H9 (cell line): Measurements from ENCODE around the gene ELP1. TPM values are rescaled to one million over a fixed set of nuclear protein-coding genes. Genes with fewer than 3 reads are reported as not detected.

Experiments used
- DNase-seq: peaks from one replicate; pipeline ENCODE4 v3.0.0-alpha.2; 2017
- H2AFZ ChIP-seq: one replicate; pipeline ENCODE4 v1.6.1; 2013; ENCODE audit warnings: mild to moderate bottlenecking, low read length, control low read depth, moderate library complexity
- H2AK5ac ChIP-seq: 2 replicates; pipeline ENCODE4 v1.6.1; 2013; ENCODE audit warnings: low read length, control low read depth, mixed read lengths; ENCODE audit not compliant: insufficient read length
- H2BK120ac ChIP-seq: one replicate; pipeline ENCODE4 v1.6.1; 2013; ENCODE audit warnings: low read depth, mild to moderate bottlenecking, low read length, control low read depth, inconsistent platforms; ENCODE audit not compliant: poor library complexity, severe bottlenecking
- H2BK12ac ChIP-seq: 2 replicates; pipeline ENCODE4 v1.6.1; 2013; ENCODE audit warnings: low read length, control low read depth, mixed read lengths, low read depth; ENCODE audit not compliant: insufficient read length
- H2BK15ac ChIP-seq: 2 replicates; pipeline ENCODE4 v1.6.1; 2013; ENCODE audit warnings: low read depth, low read length, control low read depth
- H2BK20ac ChIP-seq: one replicate; pipeline ENCODE4 v1.6.1; 2013; ENCODE audit warnings: low read depth, mild to moderate bottlenecking, low read length, control low read depth, inconsistent platforms; ENCODE audit not compliant: poor library complexity, severe bottlenecking
- H2BK5ac ChIP-seq: 2 replicates; pipeline ENCODE4 v1.6.1; 2013; ENCODE audit warnings: low read length, control low read depth, mixed read lengths; ENCODE audit not compliant: insufficient read length
- H3K14ac ChIP-seq: 2 replicates; pipeline ENCODE4 v1.6.1; 2013; ENCODE audit warnings: low read length, control low read depth; ENCODE audit not compliant: insufficient read depth
- H3K18ac ChIP-seq: 2 replicates; pipeline ENCODE4 v1.6.1; 2013; ENCODE audit warnings: low read depth, mild to moderate bottlenecking, mixed read lengths, low read length, control low read depth; ENCODE audit not compliant: insufficient read length
- H3K23ac ChIP-seq: 2 replicates; pipeline ENCODE4 v1.6.1; 2013; ENCODE audit warnings: low read length, control low read depth, mixed read lengths, low read depth; ENCODE audit not compliant: insufficient read length
- H3K23me2 ChIP-seq: 2 replicates; pipeline ENCODE4 v1.6.1; 2013; ENCODE audit warnings: low read depth, mild to moderate bottlenecking, mixed read lengths, low read length, control low read depth; ENCODE audit not compliant: insufficient read length, poor library complexity, severe bottlenecking
- H3K27ac ChIP-seq: 2 replicates; pipeline ENCODE4 v1.5.1; 2013; ENCODE audit warnings: low read length, control low read depth, mixed read lengths, low read depth; ENCODE audit not compliant: insufficient read length
- H3K27me3 ChIP-seq: 2 replicates; pipeline ENCODE4 v1.6.1; 2013; ENCODE audit warnings: low read length, control low read depth, inconsistent platforms; ENCODE audit not compliant: insufficient read depth
- H3K4ac ChIP-seq: 2 replicates; pipeline ENCODE4 v1.6.1; 2013; ENCODE audit warnings: low read depth, mild to moderate bottlenecking, control low read depth, inconsistent platforms, low read length, moderate library complexity
- H3K4me1 ChIP-seq: 2 replicates; pipeline ENCODE4 v1.6.1; 2013; ENCODE audit warnings: low read length, control low read depth, inconsistent platforms; ENCODE audit not compliant: insufficient read depth
- H3K4me2 ChIP-seq: 2 replicates; pipeline ENCODE4 v1.6.1; 2013; ENCODE audit warnings: low read length, control low read depth, mixed read lengths; ENCODE audit not compliant: insufficient read length, insufficient read depth
- H3K56ac ChIP-seq: 2 replicates; pipeline ENCODE4 v1.6.1; 2013; ENCODE audit warnings: low read depth, mild to moderate bottlenecking, mixed read lengths, low read length, control low read depth; ENCODE audit not compliant: insufficient read length
- H3K79me1 ChIP-seq: 2 replicates; pipeline ENCODE4 v1.6.1; 2013; ENCODE audit warnings: low read depth, mild to moderate bottlenecking, moderate library complexity, low read length, control low read depth, inconsistent platforms; ENCODE audit not compliant: insufficient read depth, poor library complexity, severe bottlenecking
- H3K79me2 ChIP-seq: 2 replicates; pipeline ENCODE4 v1.6.1; 2013; ENCODE audit warnings: low read length, control low read depth, inconsistent platforms; ENCODE audit not compliant: insufficient read depth
- H3K9ac ChIP-seq: 2 replicates; pipeline ENCODE4 v1.6.1; 2013; ENCODE audit warnings: low read length, control low read depth, mixed read lengths; ENCODE audit not compliant: insufficient read length; ENCODE audit errors: extremely low read depth
- H3K9me3 ChIP-seq: one replicate; pipeline ENCODE4 v1.6.1; 2013; ENCODE audit warnings: low read depth, low read length, inconsistent platforms; ENCODE audit not compliant: control insufficient read depth
- H3T11ph ChIP-seq: one replicate; pipeline ENCODE4 v1.6.1; 2013; ENCODE audit warnings: mild to moderate bottlenecking, low read length, control low read depth, inconsistent platforms
- H4K20me1 ChIP-seq: one replicate; pipeline ENCODE4 v1.6.1; 2013; ENCODE audit not compliant: control insufficient read depth, insufficient read length, insufficient read depth
- H4K5ac ChIP-seq: 2 replicates; pipeline ENCODE4 v1.6.1; 2013; ENCODE audit warnings: low read depth, mild to moderate bottlenecking, mixed read lengths, low read length, control low read depth; ENCODE audit not compliant: insufficient read length
- H4K8ac ChIP-seq: replicated peaks from 2 replicates; pipeline ENCODE4 v1.6.1; 2013; ENCODE audit warnings: low read length, control low read depth, mixed read lengths, low read depth; ENCODE audit not compliant: insufficient read length
- H4K91ac ChIP-seq: 2 replicates; pipeline ENCODE4 v1.6.1; 2013; ENCODE audit warnings: low read depth, mild to moderate bottlenecking, moderate library complexity, mixed read lengths, low read length, control low read depth; ENCODE audit not compliant: insufficient read length
- H3K27ac Mint-ChIP-seq, 3 experiments: 2 replicates in 2 of 3; 3 replicates in 1 of 3; pipeline ENCODE4 v1.8.0; 2020 to 2021; ENCODE audit warnings: mixed read lengths in 3 of 3, mild to moderate bottlenecking in 1 of 3, moderate library complexity in 1 of 3
- H3K27me3 Mint-ChIP-seq: 2 replicates; pipeline ENCODE4 v1.8.0; 2021; ENCODE audit warnings: low read depth, mild to moderate bottlenecking, moderate library complexity, mixed read lengths
- H3K36me3 Mint-ChIP-seq, 3 experiments: 2 replicates in 2 of 3; 3 replicates in 1 of 3; pipeline ENCODE4 v1.8.0; 2020 to 2021; ENCODE audit warnings: low read depth in 3 of 3, mixed read lengths in 3 of 3; ENCODE audit not compliant: insufficient read depth in 1 of 3
- H3K4me1 Mint-ChIP-seq, 2 experiments: 2 replicates each; pipeline ENCODE4 v1.8.0; 2020; ENCODE audit warnings: mixed read lengths in 2 of 2
- H3K4me3 Mint-ChIP-seq, 2 experiments: 2 replicates in 1 of 2; 3 replicates in 1 of 2; pipeline ENCODE4 v1.8.0; 2020 to 2021; ENCODE audit warnings: mild to moderate bottlenecking in 2 of 2, mixed read lengths in 2 of 2, moderate library complexity in 1 of 2
- H3K9me3 Mint-ChIP-seq, 2 experiments: 2 replicates in 1 of 2; 3 replicates in 1 of 2; pipeline ENCODE4 v1.8.0; 2020; ENCODE audit warnings: mild to moderate bottlenecking in 2 of 2, mixed read lengths in 2 of 2, moderate library complexity in 1 of 2
- WGBS: extraction: QIAGEN DNeasy Blood & Tissue Kit; methylation state at CpG from one replicate; pipeline ENCODE4 v1.1.7; 2013; ENCODE audit warnings: missing lambda C conversion rate, low lambda C conversion rate, mixed read lengths; ENCODE audit not compliant: insufficient read length; ENCODE audit errors: extremely low coverage; 5-methylcytosine and 5-hydroxymethylcytosine counted together
- total RNA-seq: library from RNA; stranded (reverse); gene quantifications from 2 replicates; pipeline ENCODE4 v1.2.1, GENCODE V29; 2021
- TF ChIP-seq, protein P1 (sequence below): fragments of 200-600 bp; sonication (generic); conservative IDR thresholded peaks from 3 replicates; pipeline ENCODE4 v1.8.0; 2021; ENCODE audit warnings: antibody characterized with exemption, mild to moderate bottlenecking

Gene ELP1
- total RNA-seq, 1 experiment from 2014 or later: 38.7 TPM

DNA sequence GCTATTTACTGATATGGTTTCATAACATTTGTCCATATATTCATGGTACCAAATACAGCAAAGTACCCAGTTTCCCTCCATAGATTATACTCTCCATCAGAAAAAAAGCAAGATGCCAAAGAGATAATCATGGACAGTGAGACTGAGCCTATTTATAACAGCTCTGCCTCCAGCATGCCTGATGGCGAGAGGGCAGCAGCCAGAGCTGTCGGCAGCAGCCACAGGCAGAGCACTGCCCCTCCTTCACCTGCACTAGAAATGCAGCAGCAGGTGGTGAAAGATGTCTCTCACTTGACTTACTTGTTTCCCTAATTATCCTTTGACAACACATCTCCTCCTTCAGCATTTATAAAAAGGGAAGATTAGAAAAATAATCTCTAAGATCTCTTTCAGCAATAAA is 47.0 kb upstream of the ELP1 start:
- H2AFZ ChIP-seq: no peak overlapping the region
- no peak overlapping the region for H2BK20ac ChIP-seq
- H3K27ac Mint-ChIP-seq: no peak overlapping the region
- no peak overlapping the region for H3K23ac ChIP-seq
- no peak overlapping the region for H3K27ac ChIP-seq
- H3K4ac ChIP-seq: no peak overlapping the region
- H2BK120ac ChIP-seq: no peak overlapping the region
- no peaks in the 10 kb centered on the region for H3K27me3 ChIP-seq
- DNase-seq: no peak
- H3T11ph ChIP-seq: no peak overlapping the region
- no peak overlapping the region for H2BK12ac ChIP-seq
- no peak overlapping the region for H2BK5ac ChIP-seq
- no peaks in the 10 kb centered on the region for H3K4me1 Mint-ChIP-seq
- no peak overlapping the region for H3K18ac ChIP-seq
- no peak overlapping the region for H3K56ac ChIP-seq
- no peaks in the 10 kb centered on the region for H3K27me3 Mint-ChIP-seq
- H3K79me2 ChIP-seq: no peaks in the 10 kb centered on the region
- no peak overlapping the region for H3K9ac ChIP-seq
- H3K9me3 Mint-ChIP-seq: no peaks in the 10 kb centered on the region
- no peak overlapping the region for H2AK5ac ChIP-seq
- H4K5ac ChIP-seq: no peak overlapping the region
- H4K20me1 ChIP-seq: no peaks in the 10 kb centered on the region
- no peak overlapping the region for H3K4me3 Mint-ChIP-seq
- H4K8ac ChIP-seq: no peak overlapping the region
- no peak overlapping the region for H2BK15ac ChIP-seq
- no CpG with 5 or more reads among the region's 2 CpGs for WGBS
- no peaks in the 10 kb centered on the region for H3K4me1 ChIP-seq
- H3K9me3 ChIP-seq: no peaks in the 10 kb centered on the region
- H3K4me2 ChIP-seq: no peak overlapping the region
- TF ChIP-seq, protein P1, sequence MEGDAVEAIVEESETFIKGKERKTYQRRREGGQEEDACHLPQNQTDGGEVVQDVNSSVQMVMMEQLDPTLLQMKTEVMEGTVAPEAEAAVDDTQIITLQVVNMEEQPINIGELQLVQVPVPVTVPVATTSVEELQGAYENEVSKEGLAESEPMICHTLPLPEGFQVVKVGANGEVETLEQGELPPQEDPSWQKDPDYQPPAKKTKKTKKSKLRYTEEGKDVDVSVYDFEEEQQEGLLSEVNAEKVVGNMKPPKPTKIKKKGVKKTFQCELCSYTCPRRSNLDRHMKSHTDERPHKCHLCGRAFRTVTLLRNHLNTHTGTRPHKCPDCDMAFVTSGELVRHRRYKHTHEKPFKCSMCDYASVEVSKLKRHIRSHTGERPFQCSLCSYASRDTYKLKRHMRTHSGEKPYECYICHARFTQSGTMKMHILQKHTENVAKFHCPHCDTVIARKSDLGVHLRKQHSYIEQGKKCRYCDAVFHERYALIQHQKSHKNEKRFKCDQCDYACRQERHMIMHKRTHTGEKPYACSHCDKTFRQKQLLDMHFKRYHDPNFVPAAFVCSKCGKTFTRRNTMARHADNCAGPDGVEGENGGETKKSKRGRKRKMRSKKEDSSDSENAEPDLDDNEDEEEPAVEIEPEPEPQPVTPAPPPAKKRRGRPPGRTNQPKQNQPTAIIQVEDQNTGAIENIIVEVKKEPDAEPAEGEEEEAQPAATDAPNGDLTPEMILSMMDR: no peak
- no peak overlapping the region for H4K91ac ChIP-seq
- H3K14ac ChIP-seq: no peak overlapping the region
- no peaks in the 10 kb centered on the region for H3K79me1 ChIP-seq
- H3K36me3 Mint-ChIP-seq: peaks cover 8 to 42% (median 30%) of the 10 kb centered on the region in 3 experiments; a peak in 6 of 7 replicates
- no peaks in the 10 kb centered on the region for H3K23me2 ChIP-seq
